Measurements from ENCODE around the gene NR1I3. TPM values are rescaled to one million over a fixed set of nuclear protein-coding genes. Genes with fewer than 3 reads are reported as not detected.

Gene NR1I3
- polyA plus RNA-seq, 1 experiment: not detected

DNA sequence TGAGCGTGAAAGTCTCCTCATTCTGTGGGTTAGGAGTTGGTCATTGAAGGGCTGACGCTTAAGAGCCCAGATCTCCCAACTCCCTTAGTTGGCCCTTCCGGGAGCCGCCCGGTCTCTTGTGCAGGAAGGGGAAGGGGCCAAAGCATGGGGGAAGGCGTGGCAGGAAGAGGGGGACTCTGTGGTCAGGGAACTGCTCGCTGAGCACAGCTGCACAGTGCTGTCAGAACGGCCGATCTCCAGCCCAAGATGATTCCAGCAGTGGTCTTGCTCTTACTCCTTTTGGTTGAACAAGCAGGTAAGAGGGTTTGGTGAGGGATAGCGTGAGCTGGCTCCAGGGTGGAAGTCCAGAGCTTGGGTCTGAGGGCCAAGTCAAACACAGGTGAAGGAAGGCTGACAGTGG is 22.9 kb downstream of the NR1I3 start, which contains the start of gene FCER1G:
TSS of gene FCER1G (plus strand) at position 220 of the 400 bp plus-strand sequence. CDS start at position 247, 27 bp downstream.
- no peaks in the 10 kb centered on the region for H3K27me3 ChIP-seq (ENCODE audit: control insufficient read depth, insufficient read depth, low read length)
- no peak for DNase-seq (ENCODE audit: low read depth)
- ChIA-PET CTCF (interaction anchor here (0.5 to 4.5 kb wide), 3 partner anchors 12 to 76 kb away, joined by 3 to 55 read pairs (median 4); partner anchors contain the start of gene TOMM40L), POLR2A (no interaction called here)
- H3K4me3 ChIP-seq (ENCODE audit: low read depth, low read length): no peak within 1 kb of the TSS
- H3K36me3 ChIP-seq (ENCODE audit: control insufficient read depth, insufficient read depth, low read length): peaks cover 27% of the 10 kb centered on the region
- TF ChIP-seq, protein P1, sequence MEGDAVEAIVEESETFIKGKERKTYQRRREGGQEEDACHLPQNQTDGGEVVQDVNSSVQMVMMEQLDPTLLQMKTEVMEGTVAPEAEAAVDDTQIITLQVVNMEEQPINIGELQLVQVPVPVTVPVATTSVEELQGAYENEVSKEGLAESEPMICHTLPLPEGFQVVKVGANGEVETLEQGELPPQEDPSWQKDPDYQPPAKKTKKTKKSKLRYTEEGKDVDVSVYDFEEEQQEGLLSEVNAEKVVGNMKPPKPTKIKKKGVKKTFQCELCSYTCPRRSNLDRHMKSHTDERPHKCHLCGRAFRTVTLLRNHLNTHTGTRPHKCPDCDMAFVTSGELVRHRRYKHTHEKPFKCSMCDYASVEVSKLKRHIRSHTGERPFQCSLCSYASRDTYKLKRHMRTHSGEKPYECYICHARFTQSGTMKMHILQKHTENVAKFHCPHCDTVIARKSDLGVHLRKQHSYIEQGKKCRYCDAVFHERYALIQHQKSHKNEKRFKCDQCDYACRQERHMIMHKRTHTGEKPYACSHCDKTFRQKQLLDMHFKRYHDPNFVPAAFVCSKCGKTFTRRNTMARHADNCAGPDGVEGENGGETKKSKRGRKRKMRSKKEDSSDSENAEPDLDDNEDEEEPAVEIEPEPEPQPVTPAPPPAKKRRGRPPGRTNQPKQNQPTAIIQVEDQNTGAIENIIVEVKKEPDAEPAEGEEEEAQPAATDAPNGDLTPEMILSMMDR (IDR thresholded peaks at IDR 0.05; ENCODE audit: insufficient read depth, low read depth, low read length): no peak

DNA sequence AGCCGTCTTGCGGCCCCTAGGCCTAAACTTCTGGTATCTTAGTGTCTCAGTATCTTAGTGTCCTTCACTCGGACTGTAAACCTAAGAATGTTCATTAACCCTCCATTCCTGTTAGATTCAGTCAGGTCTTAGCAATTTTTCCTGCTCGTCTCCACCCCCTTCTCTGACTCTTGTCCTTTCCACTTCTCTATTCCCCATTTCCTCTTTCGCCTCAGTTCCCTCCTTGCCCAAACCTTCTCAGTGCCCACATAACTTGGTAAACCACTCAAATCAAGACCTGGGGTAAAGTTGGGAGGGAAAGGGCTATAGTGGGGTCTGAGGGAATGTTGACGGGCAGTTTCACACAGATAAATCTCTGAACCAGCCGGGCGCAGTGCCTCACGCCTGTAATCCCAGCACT is 23.6 kb downstream of the NR1I3 start:
- no peaks in the 10 kb centered on the region for H3K27me3 ChIP-seq (ENCODE audit: control insufficient read depth, insufficient read depth, low read length)
- ChIA-PET CTCF (interaction anchor here (1.2 kb wide), 1 partner anchor 77 kb away, joined by 4 read pairs; no protein-coding TSS in a partner anchor), POLR2A (no interaction called here)
- TF ChIP-seq, protein P1 (IDR thresholded peaks at IDR 0.05; ENCODE audit: insufficient read depth, low read depth, low read length): no peak
- peaks cover 31% of the 10 kb centered on the region for H3K36me3 ChIP-seq (ENCODE audit: control insufficient read depth, insufficient read depth, low read length)
- no peak for DNase-seq (ENCODE audit: low read depth)
- H3K4me3 ChIP-seq (ENCODE audit: low read depth, low read length): no peak overlapping the region

DNA sequence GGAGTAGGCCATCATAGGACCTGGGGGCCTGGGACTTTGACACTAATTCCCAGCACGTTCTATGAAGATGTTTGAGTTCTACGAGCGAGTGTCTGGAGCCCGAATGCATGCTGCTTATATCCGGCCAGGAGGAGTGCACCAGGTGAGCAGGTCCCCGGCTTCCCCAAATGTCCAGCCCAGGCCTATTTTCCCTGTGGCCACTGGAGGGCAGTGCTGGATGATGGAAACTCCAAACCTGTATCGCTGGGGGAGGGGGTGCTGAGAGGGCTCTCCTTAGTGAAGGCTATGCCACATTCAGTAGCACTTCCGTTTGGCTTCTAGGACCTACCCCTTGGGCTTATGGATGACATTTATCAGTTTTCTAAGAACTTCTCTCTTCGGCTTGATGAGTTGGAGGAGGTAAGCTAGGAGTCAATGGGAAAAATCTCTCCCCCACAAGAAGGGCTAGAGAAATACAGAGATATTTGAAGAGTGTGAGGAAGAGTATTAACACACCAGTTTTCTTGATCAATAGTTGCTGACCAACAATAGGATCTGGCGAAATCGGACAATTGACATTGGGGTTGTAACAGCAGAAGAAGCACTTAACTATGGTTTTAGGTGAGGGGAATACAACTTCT is 28.1 kb downstream of the NR1I3 start:
- no peak for DNase-seq (ENCODE audit: low read depth)
- TF ChIP-seq, protein P1 (IDR thresholded peaks at IDR 0.05; ENCODE audit: insufficient read depth, low read depth, low read length): peak; percentile 93
- H3K27me3 ChIP-seq (ENCODE audit: control insufficient read depth, insufficient read depth, low read length): no peaks in the 10 kb centered on the region
- ChIA-PET CTCF (interaction anchor here (0.7 to 13.8 kb wide), 11 partner anchors 7 to 175 kb away, joined by 3 to 159 read pairs (median 4); partner anchors contain the start of genes ADAMTS4, APOA2, NDUFS2 and SDHC), POLR2A (no interaction called here)
- no peak overlapping the region for H3K4me3 ChIP-seq (ENCODE audit: low read depth, low read length)
- H3K36me3 ChIP-seq (ENCODE audit: control insufficient read depth, insufficient read depth, low read length): peaks cover 39% of the 10 kb centered on the region

DNA sequence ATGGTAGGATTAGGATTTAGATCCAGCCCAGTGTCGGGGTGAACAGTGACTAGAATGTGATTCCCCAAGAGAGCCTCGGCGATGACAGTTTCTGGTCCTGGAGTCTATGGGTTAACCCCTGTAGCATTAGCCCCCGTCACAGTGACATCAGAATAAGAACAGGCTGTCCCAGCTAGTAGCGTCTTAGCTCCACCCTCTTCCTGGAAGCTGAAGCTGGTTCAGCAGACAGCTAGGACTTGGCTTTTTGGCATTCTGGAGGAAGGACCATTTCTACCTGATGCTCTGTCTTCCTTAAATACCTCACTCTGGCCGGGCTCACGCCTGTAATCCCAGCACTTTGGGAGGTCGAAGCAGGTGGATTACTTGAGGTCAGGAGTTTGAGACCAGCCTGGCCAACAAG is 30.8 kb downstream of the NR1I3 start:
- ChIA-PET CTCF (interaction anchor here (0.9 to 13.8 kb wide), 4 partner anchors 10 to 138 kb away, joined by 3 to 159 read pairs (median 4); partner anchors contain the start of genes APOA2 and TOMM40L), POLR2A (interaction anchor here (1.2 kb wide), 1 partner anchor 9 kb away, joined by 5 read pairs; no protein-coding TSS in a partner anchor)
- DNase-seq (ENCODE audit: low read depth): no peak
- H3K4me3 ChIP-seq (ENCODE audit: low read depth, low read length): no peak overlapping the region
- TF ChIP-seq, protein P1 (IDR thresholded peaks at IDR 0.05; ENCODE audit: insufficient read depth, low read depth, low read length): no peak
- H3K36me3 ChIP-seq (ENCODE audit: control insufficient read depth, insufficient read depth, low read length): peaks cover 25% of the 10 kb centered on the region
- no peaks in the 10 kb centered on the region for H3K27me3 ChIP-seq (ENCODE audit: control insufficient read depth, insufficient read depth, low read length)

DNA sequence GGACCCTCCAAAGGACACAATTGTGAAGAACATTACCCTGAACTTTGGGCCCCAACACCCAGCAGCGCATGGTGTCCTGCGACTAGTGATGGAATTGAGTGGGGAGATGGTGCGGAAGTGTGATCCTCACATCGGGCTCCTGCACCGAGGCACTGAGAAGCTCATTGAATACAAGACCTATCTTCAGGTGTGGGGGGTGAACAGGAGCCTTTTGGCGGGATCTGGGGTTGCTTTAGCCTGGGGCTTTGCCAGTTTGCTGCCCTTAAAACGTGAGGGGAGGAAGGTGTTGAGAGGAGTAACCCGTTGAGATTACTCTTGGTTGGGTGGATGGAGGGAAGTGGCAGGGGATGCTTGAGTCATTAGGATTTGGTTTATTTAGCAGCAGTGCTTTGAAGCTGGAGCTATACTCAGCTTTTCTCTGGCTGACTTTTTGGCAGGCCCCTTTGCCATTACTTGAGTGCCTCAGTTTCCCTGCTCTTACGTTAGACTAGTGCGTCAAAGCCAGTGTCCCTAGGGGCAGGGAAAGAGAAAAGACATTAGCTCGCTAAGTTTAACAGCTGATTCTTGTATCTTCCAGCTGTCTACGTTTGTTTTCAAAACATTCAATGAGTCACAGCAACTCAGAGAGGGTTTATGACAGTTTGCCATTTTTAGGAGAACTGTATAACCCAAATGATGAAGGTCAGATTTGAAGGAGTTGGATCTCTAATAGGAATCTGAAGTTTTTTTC is 31.4 kb downstream of the NR1I3 start:
- POLR2A ChIA-PET: interaction anchor here (1.2 kb wide), 1 partner anchor 9 kb away, joined by 5 read pairs; no protein-coding TSS in a partner anchor
- H3K27me3 ChIP-seq (ENCODE audit: control insufficient read depth, insufficient read depth, low read length): no peaks in the 10 kb centered on the region
- H3K36me3 ChIP-seq (ENCODE audit: control insufficient read depth, insufficient read depth, low read length): peaks cover 20% of the 10 kb centered on the region
- H3K4me3 ChIP-seq (ENCODE audit: low read depth, low read length): no peak overlapping the region
- CTCF ChIA-PET: interaction anchor here (0.9 to 13.8 kb wide), 5 partner anchors 9 to 138 kb away, joined by 3 to 159 read pairs (median 4); partner anchors contain the start of genes APOA2 and TOMM40L
- no peak for DNase-seq (ENCODE audit: low read depth)
- TF ChIP-seq, protein P1 (IDR thresholded peaks at IDR 0.05; ENCODE audit: insufficient read depth, low read depth, low read length): no peak

All from BJ (cell line).